AG04449 (cell line): ENCODE data around the gene RNASE12.

Source experiments
- CTCF ChIA-PET: fragments of 350-600 bp; formaldehyde crosslinking; extraction: SDS; loops from one replicate; lab custom pipeline; 2021; ENCODE audit warnings: antibody characterized with exemption; lab: Yijun Ruan, JAX
- POLR2A ChIA-PET: fragments of 400-600, 350-600 bp; formaldehyde crosslinking; extraction: SDS; loops from one replicate; lab custom pipeline; 2020; ENCODE audit warnings: antibody characterized with exemption, inconsistent platforms; lab: Yijun Ruan, JAX
- DNase-seq: peaks from one replicate; pipeline ENCODE4 v3.0.0-alpha.2; 2010; ENCODE audit warnings: low read depth, low spot score
- H3K4me3 ChIP-seq: 2 replicates; pipeline ENCODE4 v1.5.1; 2011; ENCODE audit warnings: low read depth, mild to moderate bottlenecking, control low read depth, low read length
- TF ChIP-seq, protein P1 (sequence below): IDR thresholded peaks from one replicate; pipeline ENCODE4 v1.5.1; 2011; ENCODE audit warnings: mild to moderate bottlenecking, moderate library complexity, low read length, control low read depth, inconsistent platforms; ENCODE audit not compliant: insufficient read depth; ENCODE audit errors: missing control alignments

The RNASE12 gene

GRCh38 chr14:20610002-20610765 lies 19.0 kb upstream of the RNASE12 start:
- POLR2A ChIA-PET: interaction anchor here (0.7 to 1.4 kb wide), 2 partner anchors 21 to 73 kb away, joined by 3 to 4 read pairs; no protein-coding TSS in a partner anchor
- H3K4me3 ChIP-seq: peak overlapping the region; percentile 84
- no peak for DNase-seq
- TF ChIP-seq, protein P1, sequence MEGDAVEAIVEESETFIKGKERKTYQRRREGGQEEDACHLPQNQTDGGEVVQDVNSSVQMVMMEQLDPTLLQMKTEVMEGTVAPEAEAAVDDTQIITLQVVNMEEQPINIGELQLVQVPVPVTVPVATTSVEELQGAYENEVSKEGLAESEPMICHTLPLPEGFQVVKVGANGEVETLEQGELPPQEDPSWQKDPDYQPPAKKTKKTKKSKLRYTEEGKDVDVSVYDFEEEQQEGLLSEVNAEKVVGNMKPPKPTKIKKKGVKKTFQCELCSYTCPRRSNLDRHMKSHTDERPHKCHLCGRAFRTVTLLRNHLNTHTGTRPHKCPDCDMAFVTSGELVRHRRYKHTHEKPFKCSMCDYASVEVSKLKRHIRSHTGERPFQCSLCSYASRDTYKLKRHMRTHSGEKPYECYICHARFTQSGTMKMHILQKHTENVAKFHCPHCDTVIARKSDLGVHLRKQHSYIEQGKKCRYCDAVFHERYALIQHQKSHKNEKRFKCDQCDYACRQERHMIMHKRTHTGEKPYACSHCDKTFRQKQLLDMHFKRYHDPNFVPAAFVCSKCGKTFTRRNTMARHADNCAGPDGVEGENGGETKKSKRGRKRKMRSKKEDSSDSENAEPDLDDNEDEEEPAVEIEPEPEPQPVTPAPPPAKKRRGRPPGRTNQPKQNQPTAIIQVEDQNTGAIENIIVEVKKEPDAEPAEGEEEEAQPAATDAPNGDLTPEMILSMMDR: no peak
- CTCF ChIA-PET: interaction anchor here (0.8 to 7.8 kb wide), 20 partner anchors 11 to 281 kb away, joined by 3 to 161 read pairs (median 6); partner anchors contain the start of genes ANG, APEX1, CCNB1IP1 and OSGEP

DNA sequence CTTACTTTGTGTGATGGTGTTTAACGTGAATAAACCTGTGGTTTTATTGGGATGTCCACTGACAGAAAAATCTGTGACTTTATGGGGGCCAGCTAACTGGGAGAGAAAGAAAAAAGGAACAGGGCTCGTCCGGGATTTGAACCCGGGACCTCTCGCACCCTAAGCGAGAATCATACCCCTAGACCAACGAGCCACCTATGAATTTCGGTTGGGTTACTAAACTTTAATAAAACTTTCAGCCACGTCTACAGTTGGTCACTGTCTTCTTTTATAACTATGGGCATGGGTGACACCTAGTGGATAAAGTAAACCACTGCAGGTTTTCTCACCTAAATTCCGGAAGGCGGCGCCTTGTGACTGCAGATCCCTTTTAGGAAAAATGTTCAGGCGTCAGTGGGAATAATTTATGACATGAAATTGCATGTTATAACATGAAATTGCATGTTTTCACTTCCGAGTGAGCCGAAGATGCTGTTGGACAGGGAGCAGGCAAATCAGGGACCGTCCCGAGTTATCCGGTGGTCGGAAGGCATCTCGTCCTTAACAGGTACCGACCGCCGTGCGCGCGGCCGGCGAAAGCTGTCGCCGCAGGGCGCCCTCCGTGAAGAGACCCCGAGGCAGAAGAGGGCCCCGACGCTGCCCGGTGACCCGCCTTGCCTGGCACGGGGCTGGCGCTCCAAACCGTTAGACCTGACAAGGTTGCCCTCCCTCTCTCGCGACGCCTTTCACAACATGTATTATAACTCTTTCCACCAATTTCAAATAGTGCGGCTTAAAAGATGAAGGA lies 18.2 kb upstream of the RNASE12 start:
- ChIA-PET CTCF (interaction anchor here (0.6 to 7.8 kb wide), 32 partner anchors 11 to 280 kb away, joined by 3 to 161 read pairs (median 4); partner anchors contain the start of genes ANG, APEX1, CCNB1IP1 and OSGEP), POLR2A (interaction anchor here (1.4 kb wide), 1 partner anchor 74 kb away, joined by 4 read pairs; no protein-coding TSS in a partner anchor)
- TF ChIP-seq, protein P1: peak; percentile 69
- peak; percentile 58 for DNase-seq
- H3K4me3 ChIP-seq: peak overlapping the region; percentile 84

DNA sequence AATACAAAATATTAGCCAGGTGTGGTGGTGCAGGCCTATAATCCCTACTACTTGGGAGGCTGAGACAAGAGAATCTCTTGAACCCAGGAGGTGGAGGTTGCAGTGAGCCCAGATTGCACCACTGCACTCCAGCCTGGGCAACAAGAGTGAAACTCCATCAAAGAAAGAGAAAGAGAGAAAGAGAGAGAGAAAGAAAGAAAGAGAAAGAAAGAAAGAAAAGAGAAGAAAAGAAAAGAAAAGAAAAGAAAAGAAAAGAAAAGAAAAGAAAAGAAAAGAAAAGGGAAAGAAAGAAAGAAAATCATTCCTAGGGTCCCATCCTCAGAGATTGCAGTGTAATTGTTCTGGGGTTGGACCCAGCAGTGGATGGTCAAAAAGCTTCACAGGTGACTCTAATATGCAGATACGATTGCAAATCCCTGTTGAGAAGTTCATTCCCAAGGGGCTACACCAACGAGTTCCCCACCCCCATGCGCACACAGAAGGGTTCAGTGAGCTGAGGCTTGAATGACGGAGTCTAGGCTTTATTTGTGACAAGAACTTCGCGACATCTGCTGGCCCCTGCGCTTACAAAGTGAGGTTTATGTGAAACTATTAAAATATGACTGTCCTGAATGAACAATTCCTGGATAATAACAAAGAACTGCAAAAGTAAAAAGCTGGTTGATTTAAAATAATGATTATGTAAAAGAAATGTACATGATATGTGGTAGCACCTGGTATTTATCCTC lies 17.4 kb upstream of the RNASE12 start:
- TF ChIP-seq, protein P1: no peak
- ChIA-PET POLR2A (no interaction called here), CTCF (interaction anchor here (0.6 to 7.8 kb wide), 26 partner anchors 10 to 280 kb away, joined by 3 to 161 read pairs (median 6); partner anchors contain the start of genes APEX1, CCNB1IP1, OSGEP and PIP4P1)
- DNase-seq: no peak
- no peak overlapping the region for H3K4me3 ChIP-seq

GRCh38 chr14:20607617-20608016 lies 16.4 kb upstream of the RNASE12 start:
- POLR2A ChIA-PET: interaction anchor here (1.1 kb wide), 1 partner anchor 153 kb away, joined by 3 read pairs; the partner anchor contains the start of genes APEX1 and OSGEP
- no peak for DNase-seq
- TF ChIP-seq, protein P1: no peak
- CTCF ChIA-PET: interaction anchor here (0.8 to 7.8 kb wide), 16 partner anchors 9 to 279 kb away, joined by 3 to 161 read pairs (median 6); partner anchors contain the start of genes APEX1, CCNB1IP1, OSGEP and RNASE4
- no peak overlapping the region for H3K4me3 ChIP-seq

- POLR2A ChIA-PET: interaction anchor here (1.1 kb wide), 1 partner anchor 152 kb away, joined by 3 read pairs; the partner anchor contains the start of genes APEX1 and OSGEP
- CTCF ChIA-PET: interaction anchor here (0.8 to 7.8 kb wide), 17 partner anchors 10 to 278 kb away, joined by 3 to 161 read pairs (median 4); partner anchors contain the start of genes APEX1, CCNB1IP1, OSGEP and RNASE4
- H3K4me3 ChIP-seq: no peak overlapping the region
- DNase-seq: no peak
- TF ChIP-seq, protein P1: no peak
These were observed 15.7 kb upstream of the RNASE12 start for GRCh38 chr14:20606902-20607242.
